Left lung (tissue), 10 donors: ENCODE results near the gene ZNF780A. TPM values are rescaled to one million over a fixed set of nuclear protein-coding genes. Genes with fewer than 3 reads are reported as not detected.

Source experiments
- ATAC-seq: fragments of 200-7000 bp; cut with Tn5 transposase; one replicate; pipeline ENCODE4 v1.9.1; 2020; ENCODE audit warnings: moderate library complexity
- DNase-seq, 4 donors: peaks; one replicate each; pipeline ENCODE4 v3.0.0-alpha.2; 2013 to 2020
- H3K27ac ChIP-seq, 2 donors: fragments of 200-600 bp; sonication (generic) in 1 of 2; one replicate each; pipeline versions ENCODE4 v1.5.0 to v1.8.0; 2020 to 2021
- H3K27me3 ChIP-seq, 2 donors: fragments of 200-600 bp; sonication (generic) in 1 of 2; one replicate each; pipeline versions ENCODE4 v1.5.0 to v1.8.0; 2020 to 2021
- H3K36me3 ChIP-seq, 2 donors: fragments of 200-600 bp; sonication (generic) in 1 of 2; one replicate each; pipeline versions ENCODE4 v1.5.0 to v1.8.0; 2020 to 2021
- H3K4me1 ChIP-seq, 2 donors: fragments of 200-600 bp; one replicate each; pipeline ENCODE4 v1.8.0; 2021
- H3K4me3 ChIP-seq, 2 donors: fragments of 200-600 bp; sonication (generic) in 1 of 2; one replicate each; pipeline versions ENCODE4 v1.5.0 to v1.8.0; 2020 to 2021; ENCODE audit warnings: mild to moderate bottlenecking in 1 of 2
- H3K9me3 ChIP-seq, 2 donors: fragments of 200-600 bp; sonication (generic) in 1 of 2; one replicate each; pipeline versions ENCODE4 v1.5.0 to v1.8.0; 2020 to 2021
- CTCF ChIP-seq, 2 donors: fragments of 200-600 bp; sonication (generic) in 1 of 2; IDR thresholded peaks; one replicate each; pipeline versions ENCODE4 v1.5.0 to v1.8.0; 2021; ENCODE audit warnings: antibody characterized with exemption in 2 of 2
- intact Hi-C, 2 donors: fragments of 100-400 bp; cut with DNase I; formaldehyde crosslinking; loops; one replicate each; pipeline versions ENCODE4 v1.11.2 to v1.14.2; 2022
- polyA plus RNA-seq, 6 donors: library from polyadenylated mRNA; unstranded; fragments of 120-200 nt; gene quantifications; one replicate each; pipeline ENCODE4 v1.2.1, GENCODE V29; 2013; ENCODE audit not compliant: insufficient read length in 6 of 6
- total RNA-seq, 2 donors: library from RNA; stranded (reverse); fragmentation: NEBNext Ultra II Directional; extraction: Animal tissue kit (Norgen Biotek cat#: 25700); gene quantifications; one replicate each; pipeline ENCODE4 v1.2.1, GENCODE V29; 2021
- donor health status: DM: no; HTN: yes; CAD: no.
- donor health status: DM: no; HTN: no; CAD: no.

ZNF780A gene
- total and polyA plus RNA-seq, 8 donors = 14.7 to 21.2 (median 18.5) TPM

DNA sequence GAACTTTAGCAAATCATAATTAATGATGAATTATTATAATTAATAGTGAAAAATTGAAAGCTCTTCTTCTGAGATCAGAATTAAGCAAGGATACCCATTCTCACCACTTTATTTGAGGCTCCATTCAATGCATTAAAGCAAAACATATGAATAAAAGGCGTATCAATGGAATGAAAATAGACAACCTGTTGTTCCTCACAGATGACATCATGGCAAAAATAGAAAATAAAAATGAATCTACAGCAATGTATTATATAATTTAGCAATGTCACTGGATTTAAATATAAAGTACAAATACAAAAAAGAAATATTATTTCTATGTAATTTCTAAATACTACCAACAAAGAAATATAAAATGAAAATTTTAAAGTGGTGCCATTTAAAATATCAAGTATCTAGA, 11.1 kb upstream of the ZNF780A start:
- no peaks in the 10 kb centered on the region for H3K4me1 ChIP-seq
- peaks cover 5 to 26% of the 10 kb centered on the region in 2 donors for H3K27me3 ChIP-seq
- no peaks in the 10 kb centered on the region for H3K36me3 ChIP-seq
- H3K4me3 ChIP-seq = no peak overlapping the region
- H3K9me3 ChIP-seq = no peaks in the 10 kb centered on the region
- no peak for ATAC-seq
- intact Hi-C loops = no loop called here
- DNase-seq = no peak
- no peak for TF ChIP-seq CTCF (IDR thresholded peaks at IDR 0.05)
- H3K27ac ChIP-seq = no peak overlapping the region

DNA sequence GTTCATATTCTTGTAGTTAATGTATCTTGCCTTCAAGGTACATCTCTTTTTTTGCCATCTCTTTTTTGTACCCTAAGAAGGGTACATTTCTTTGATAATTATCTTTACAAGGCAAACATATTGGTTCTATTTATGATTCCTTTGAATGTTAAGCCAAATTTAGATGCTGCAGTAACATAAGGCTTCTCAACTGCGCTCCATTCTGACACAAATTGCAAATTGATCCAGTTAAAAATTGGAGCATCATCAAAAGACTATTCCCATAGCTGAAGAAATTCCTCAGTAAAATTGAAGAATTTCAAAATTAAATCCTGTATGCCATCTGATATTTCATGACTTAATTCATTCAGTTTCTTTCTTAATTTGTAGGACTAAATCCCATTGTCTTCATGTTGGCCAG, 2.7 kb upstream of the ZNF780A start:
- DNase-seq (no peak), ATAC-seq (no peak)
- Histone ChIP-seq H3K4me1 (peaks cover 13 to 18% of the 10 kb centered on the region in 2 donors), H3K27me3 (peaks cover 5 to 28% of the 10 kb centered on the region in 2 donors), H3K27ac (no peak overlapping the region), H3K9me3 (no peaks in the 10 kb centered on the region), H3K36me3 (no peaks in the 10 kb centered on the region), H3K4me3 (no peak overlapping the region)
- intact Hi-C loops = no loop called here
- no peak for TF ChIP-seq CTCF (IDR thresholded peaks at IDR 0.05)

- Histone ChIP-seq H3K27me3 (peaks cover 0 to 12% of the 10 kb centered on the region in 2 donors), H3K4me1 (peaks cover 13 to 18% of the 10 kb centered on the region in 2 donors), H3K9me3 (no peaks in the 10 kb centered on the region), H3K4me3 (peak overlapping the region; percentile 55 to 73), H3K27ac (peak overlapping the region; percentile 89 to 99), H3K36me3 (no peaks in the 10 kb centered on the region)
- intact Hi-C loops = no loop called here
- TF ChIP-seq CTCF (IDR thresholded peaks at IDR 0.05) = no peak
- peak; percentile 18 for ATAC-seq
- no peak for DNase-seq
Observed at GRCh38 chr19:40091205-40092129, 724 bp upstream of the ZNF780A start.

- peak overlapping the region; percentile 55 to 73 for H3K4me3 ChIP-seq
- H3K9me3 ChIP-seq = no peaks in the 10 kb centered on the region
- no peak for TF ChIP-seq CTCF (IDR thresholded peaks at IDR 0.05)
- DNase-seq (peak in 1 of 4 donors; percentile 1), ATAC-seq (peak; percentile 6)
- H3K36me3 ChIP-seq = peaks cover 0 to 4% of the 10 kb centered on the region in 2 donors
- H3K27me3 ChIP-seq = no peaks in the 10 kb centered on the region
- H3K27ac ChIP-seq = peak overlapping the region in 1 of 2 donors; percentile 89
- peaks cover 13 to 18% of the 10 kb centered on the region in 2 donors for H3K4me1 ChIP-seq
- intact Hi-C loops = no loop called here
Observed at GRCh38 chr19:40089462-40089861, 1.3 kb downstream of the ZNF780A start.

DNA sequence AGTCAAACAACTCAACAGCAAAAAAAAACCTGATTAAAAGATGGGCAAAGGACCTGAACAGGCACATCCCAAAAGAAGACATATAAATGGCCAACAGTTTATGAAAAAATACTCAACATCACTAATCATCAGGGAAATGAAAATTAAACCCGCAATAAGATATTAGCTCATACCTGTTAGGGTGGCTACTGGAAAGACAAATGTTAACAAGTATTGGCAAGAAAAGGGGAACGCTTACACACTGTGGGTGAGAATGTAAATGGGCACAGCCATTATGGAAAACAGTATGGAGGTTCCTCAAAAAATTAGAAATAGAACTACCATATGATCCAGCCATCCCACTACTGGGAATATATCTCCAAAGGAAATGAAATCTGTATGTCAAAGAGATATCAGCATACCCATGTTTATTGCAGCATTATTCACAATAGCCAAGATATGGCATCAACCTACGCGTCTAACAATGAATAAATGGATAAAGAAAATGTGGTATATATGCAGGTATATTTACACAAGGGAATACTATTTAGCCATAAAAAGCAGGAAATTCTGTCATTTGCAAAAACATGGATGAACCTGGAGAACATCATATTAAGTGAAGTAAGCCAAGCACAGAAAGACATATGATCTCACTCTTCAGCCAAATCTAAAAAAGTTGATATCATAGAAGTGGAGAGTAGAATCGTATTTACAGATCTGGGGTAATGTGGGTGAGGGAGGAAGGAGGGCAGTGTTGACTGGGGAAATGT, 2.3 kb downstream of the ZNF780A start:
- no peak for TF ChIP-seq CTCF (IDR thresholded peaks at IDR 0.05)
- intact Hi-C loops = no loop called here
- no peaks in the 10 kb centered on the region for H3K27me3 ChIP-seq
- H3K9me3 ChIP-seq = no peaks in the 10 kb centered on the region
- DNase-seq (no peak), ATAC-seq (no peak)
- H3K27ac ChIP-seq = no peak overlapping the region
- H3K4me1 ChIP-seq = peaks cover 13 to 18% of the 10 kb centered on the region in 2 donors
- H3K4me3 ChIP-seq = no peak overlapping the region
- H3K36me3 ChIP-seq = peaks cover 0 to 14% of the 10 kb centered on the region in 2 donors
